ENCODE measurements around the gene SHMT2.

DNA sequence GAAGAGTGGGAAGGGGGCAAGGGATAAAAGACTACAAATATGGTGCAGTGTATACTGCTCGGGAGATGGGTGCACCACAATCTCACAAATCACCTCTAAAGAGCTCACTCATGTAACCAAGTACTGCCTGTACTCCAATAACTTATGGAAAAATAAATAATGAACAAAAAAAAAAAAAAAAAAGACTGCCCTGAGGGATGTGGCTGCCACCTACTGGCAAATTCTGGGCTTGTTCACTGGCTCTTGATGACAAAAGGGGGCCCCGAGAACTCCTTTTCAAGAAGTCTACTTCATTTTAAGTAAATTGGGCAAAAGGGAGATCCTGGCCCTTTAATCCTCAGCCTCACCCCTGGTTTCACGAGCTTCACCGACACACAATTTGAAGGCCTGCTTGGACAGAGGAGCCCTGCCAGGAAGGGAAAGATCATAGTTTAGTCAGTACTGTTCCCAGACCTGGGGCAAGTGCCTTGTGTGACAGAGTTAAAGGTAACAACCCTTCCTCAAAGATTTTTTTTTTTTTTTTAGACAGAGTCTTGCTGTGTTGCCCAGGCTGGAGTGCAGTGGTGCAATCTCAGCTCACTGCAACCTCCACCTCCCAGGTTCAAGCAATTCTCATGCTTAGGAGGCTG is 47.5 kb downstream of the SHMT2 start:
- no peak for TF ChIP-seq EZH2 (IDR thresholded peaks at IDR 0.05; ENCODE audit: borderline replicate concordance, low read length)
- TF ChIP-seq, protein P1, sequence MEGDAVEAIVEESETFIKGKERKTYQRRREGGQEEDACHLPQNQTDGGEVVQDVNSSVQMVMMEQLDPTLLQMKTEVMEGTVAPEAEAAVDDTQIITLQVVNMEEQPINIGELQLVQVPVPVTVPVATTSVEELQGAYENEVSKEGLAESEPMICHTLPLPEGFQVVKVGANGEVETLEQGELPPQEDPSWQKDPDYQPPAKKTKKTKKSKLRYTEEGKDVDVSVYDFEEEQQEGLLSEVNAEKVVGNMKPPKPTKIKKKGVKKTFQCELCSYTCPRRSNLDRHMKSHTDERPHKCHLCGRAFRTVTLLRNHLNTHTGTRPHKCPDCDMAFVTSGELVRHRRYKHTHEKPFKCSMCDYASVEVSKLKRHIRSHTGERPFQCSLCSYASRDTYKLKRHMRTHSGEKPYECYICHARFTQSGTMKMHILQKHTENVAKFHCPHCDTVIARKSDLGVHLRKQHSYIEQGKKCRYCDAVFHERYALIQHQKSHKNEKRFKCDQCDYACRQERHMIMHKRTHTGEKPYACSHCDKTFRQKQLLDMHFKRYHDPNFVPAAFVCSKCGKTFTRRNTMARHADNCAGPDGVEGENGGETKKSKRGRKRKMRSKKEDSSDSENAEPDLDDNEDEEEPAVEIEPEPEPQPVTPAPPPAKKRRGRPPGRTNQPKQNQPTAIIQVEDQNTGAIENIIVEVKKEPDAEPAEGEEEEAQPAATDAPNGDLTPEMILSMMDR (conservative IDR thresholded peaks at IDR 0.05 in 1 of 2, IDR thresholded peaks at IDR 0.05 in 1 of 2; ENCODE audit: extremely low read depth in 1 of 2, insufficient read depth in 1 of 2, low read depth in 1 of 2, low read length in 2 of 2), result peak; percentile 44 to 49
